Measurements from ENCODE around the gene ATP8B4. TPM values are rescaled to one million over a fixed set of nuclear protein-coding genes. Genes with fewer than 3 reads are reported as not detected.
"Not testable (repeated sequence)": the region's sequence is repeated elsewhere in the genome, so short reads cannot be mapped to it uniquely, and the experiment has no call there.

Gene ATP8B4
- total and polyA plus RNA-seq, 5 donors, result 3.0 to 11.7 (median 5.2) TPM

DNA sequence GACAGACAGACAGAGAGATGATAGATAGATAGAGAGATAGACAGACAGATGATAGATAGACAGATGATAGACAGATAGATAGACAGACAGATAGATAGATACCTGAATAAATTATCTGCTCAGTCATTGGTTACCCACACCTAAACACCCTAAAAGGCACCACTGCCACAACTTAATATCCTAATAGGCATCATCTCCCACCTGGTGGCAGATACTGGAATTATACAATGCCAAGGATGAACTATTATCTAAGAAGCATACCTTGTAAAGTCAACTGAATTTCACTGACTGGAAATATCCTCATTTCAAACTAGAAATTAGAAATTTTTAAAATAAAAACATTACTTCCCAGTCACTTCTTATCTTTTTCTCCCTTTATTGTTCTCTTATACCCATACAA lies 19.4 kb upstream of the ATP8B4 start:
- H3K9me3 ChIP-seq (ENCODE audit: control insufficient read depth, low read length), result no peaks in the 10 kb centered on the region
- intact Hi-C loops (cut with DNase I), result no loop called here
- DNase-seq (no peak), ATAC-seq (no peak)
- H3K4me3 ChIP-seq (ENCODE audit: low read length), result no peak overlapping the region
- no peaks in the 10 kb centered on the region for H3K4me1 ChIP-seq (ENCODE audit: control insufficient read depth, insufficient read depth, low read length)
- no peak overlapping the region for H3K27ac ChIP-seq (ENCODE audit: low read length)
- no peaks in the 10 kb centered on the region for H3K27me3 ChIP-seq (ENCODE audit: control insufficient read depth, insufficient read depth)

DNA sequence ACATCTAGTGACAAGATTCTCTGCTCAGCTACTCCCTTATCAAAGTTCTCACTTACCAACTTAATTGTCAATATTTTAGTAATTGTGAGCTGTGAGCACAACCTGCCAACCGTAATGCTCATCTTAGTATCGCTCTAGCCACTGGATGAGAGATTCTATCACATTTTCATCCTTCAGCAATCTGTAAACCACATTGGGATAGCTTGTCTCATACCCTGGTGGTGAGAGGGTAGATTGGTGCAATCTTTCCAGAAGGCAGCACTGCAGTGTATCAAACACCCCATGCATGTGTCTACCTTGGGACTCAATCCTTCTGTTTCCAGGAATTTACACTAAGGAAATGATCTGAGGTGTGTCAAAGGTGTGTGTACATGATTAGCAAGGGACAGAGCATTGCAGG lies 18.9 kb upstream of the ATP8B4 start:
- no peak for DNase-seq
- no peaks in the 10 kb centered on the region for H3K9me3 ChIP-seq (ENCODE audit: control insufficient read depth, low read length)
- no peak for ATAC-seq
- intact Hi-C loops (cut with DNase I), result no loop called here
- H3K27ac ChIP-seq (ENCODE audit: low read length), result no peak overlapping the region
- H3K4me3 ChIP-seq (ENCODE audit: low read length), result no peak overlapping the region
- H3K4me1 ChIP-seq (ENCODE audit: control insufficient read depth, insufficient read depth, low read length), result no peaks in the 10 kb centered on the region
- H3K27me3 ChIP-seq (ENCODE audit: control insufficient read depth, insufficient read depth), result no peaks in the 10 kb centered on the region
- WGBS, result 86% methylated on average over 2 of the region's 2 CpGs

DNA sequence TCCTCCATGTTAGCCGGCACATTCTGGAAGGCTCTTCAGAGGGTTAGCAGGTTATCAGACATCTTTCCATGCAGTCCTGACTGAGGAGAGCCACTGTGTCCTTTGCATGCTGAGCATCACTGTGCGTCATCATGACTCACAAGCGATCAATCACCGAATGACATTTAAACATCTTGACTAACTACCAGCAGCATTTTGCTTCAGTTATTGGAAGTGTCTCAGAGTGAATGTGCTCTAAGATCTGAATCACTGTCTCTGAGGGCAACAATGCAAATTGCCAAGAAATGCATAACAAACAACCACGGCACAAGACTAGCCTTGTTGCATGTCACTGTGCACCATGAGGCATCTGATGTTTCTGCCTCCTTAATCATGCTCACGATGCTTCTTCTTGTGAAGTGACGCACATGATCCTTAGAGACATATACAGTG lies 18.3 kb upstream of the ATP8B4 start:
- Histone ChIP-seq H3K27me3 (ENCODE audit: control insufficient read depth, insufficient read depth) (no peaks in the 10 kb centered on the region), H3K4me3 (ENCODE audit: low read length) (no peak overlapping the region), H3K27ac (ENCODE audit: low read length) (no peak overlapping the region), H3K4me1 (ENCODE audit: control insufficient read depth, insufficient read depth, low read length) (no peaks in the 10 kb centered on the region), H3K9me3 (ENCODE audit: control insufficient read depth, low read length) (no peaks in the 10 kb centered on the region)
- ATAC-seq (no peak), DNase-seq (no peak)
- intact Hi-C loops (cut with DNase I), result no loop called here
- WGBS, result 77% methylated on average over 7 of the region's 7 CpGs

DNA sequence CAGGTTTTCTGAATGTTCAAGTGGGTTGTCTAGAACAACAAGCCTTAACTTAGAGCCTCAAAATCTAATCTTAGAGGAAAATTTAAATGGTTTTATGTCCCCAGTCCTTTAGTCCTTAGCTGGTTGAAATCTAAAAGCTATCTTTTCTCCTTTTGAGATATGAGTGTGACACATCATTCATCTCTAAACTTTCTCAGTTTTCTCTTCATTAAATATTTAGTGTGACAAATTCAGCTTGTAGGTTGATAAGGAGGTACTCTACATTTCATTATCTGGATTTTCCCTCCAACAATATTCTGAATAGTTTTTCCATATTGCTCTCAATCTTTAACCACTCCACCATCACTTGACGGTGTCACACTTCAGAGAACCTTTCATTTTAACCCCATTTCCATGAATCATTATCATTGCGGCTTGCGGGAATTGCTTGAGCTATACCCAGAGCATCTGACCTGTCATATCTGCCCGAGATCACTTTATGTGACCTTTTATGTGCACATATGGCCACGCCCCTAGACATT lies 16.1 kb upstream of the ATP8B4 start:
- Histone ChIP-seq H3K27me3 (ENCODE audit: control insufficient read depth, insufficient read depth) (no peaks in the 10 kb centered on the region), H3K4me1 (ENCODE audit: control insufficient read depth, insufficient read depth, low read length) (no peaks in the 10 kb centered on the region), H3K27ac (ENCODE audit: low read length) (no peak overlapping the region), H3K4me3 (ENCODE audit: low read length) (no peak overlapping the region), H3K9me3 (ENCODE audit: control insufficient read depth, low read length) (no peaks in the 10 kb centered on the region)
- ATAC-seq (no peak), DNase-seq (no peak)
- intact Hi-C loops (cut with DNase I), result no loop called here
- 83% methylated on average over 5 of the region's 5 CpGs for WGBS

DNA sequence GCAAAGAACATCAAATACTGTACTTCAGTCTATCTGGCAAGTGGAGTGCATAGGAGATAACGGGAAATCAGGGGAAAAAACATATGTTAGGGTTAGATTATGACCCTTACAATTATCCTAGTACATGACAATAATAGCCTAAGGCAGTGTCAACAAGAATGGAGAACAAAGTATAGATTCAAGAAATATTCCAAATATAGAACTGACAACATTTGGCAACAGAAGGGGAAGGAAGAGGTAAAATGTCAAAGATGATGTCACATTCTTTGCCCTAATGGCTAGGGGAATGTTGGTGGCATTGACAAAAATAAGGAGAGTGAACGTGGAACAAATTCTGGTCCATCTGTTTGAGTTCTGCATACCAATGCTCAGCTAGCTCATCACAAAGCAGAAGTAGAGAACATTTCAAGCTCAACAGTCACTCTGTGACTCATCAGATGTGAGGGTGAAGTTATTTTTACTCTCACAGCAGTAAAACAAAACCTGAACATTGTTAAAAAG lies 15.5 kb upstream of the ATP8B4 start:
- ATAC-seq, result peak; percentile 70 to 80
- no peak overlapping the region for H3K27ac ChIP-seq (ENCODE audit: low read length)

DNA sequence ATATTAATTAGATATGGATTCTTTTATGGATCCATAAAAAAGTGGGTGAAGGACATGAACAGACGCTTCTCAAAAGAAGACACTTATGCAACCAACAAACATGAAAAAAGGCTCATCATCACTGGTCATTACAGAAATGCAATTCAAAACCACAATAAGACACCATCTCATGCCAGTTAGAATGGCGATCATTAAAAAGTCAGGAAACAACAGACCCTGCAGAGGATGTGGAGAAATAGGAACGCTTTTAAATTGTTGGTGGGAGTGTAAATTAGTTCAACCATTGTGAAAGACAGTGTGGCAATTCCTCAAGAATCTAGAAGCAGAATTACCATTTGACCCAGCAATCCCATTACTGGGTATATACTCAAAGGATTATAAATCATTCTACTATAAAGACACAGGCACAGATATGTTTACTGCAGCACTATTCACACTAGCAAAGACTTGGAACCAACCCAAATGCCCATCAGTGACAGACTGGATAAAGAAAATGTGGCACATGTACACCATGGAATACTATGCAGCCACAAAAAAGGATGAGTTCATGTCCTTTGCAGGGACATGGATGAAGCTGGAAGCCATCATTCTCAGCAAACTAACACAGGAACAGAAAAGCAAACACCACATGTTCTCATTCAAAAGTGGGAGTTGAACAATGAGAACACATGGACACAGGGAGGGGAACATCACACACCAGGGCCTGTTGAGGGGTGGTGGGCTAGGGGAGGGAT lies 13.4 kb upstream of the ATP8B4 start:
- H3K4me3 ChIP-seq (ENCODE audit: low read length); intact Hi-C loops (cut with DNase I); DNase-seq; H3K9me3 ChIP-seq (ENCODE audit: control insufficient read depth, low read length); H3K27me3 ChIP-seq (ENCODE audit: control insufficient read depth, insufficient read depth); H3K27ac ChIP-seq (ENCODE audit: low read length); H3K4me1 ChIP-seq (ENCODE audit: control insufficient read depth, insufficient read depth, low read length); ATAC-seq: not testable (repeated sequence)
- 81% methylated on average over 3 of the region's 3 CpGs for WGBS

More for the DNA sequence above, 15.5 kb upstream of the ATP8B4 start:
- intact Hi-C loops (cut with DNase I), result no loop called here
- no peak overlapping the region for H3K4me3 ChIP-seq (ENCODE audit: low read length)
- no peaks in the 10 kb centered on the region for H3K4me1 ChIP-seq (ENCODE audit: control insufficient read depth, insufficient read depth, low read length)
- no peak for DNase-seq
- 15% methylated on average over 2 of the region's 2 CpGs for WGBS
- H3K27me3 ChIP-seq (ENCODE audit: control insufficient read depth, insufficient read depth), result no peaks in the 10 kb centered on the region
- no peaks in the 10 kb centered on the region for H3K9me3 ChIP-seq (ENCODE audit: control insufficient read depth, low read length)

DNA sequence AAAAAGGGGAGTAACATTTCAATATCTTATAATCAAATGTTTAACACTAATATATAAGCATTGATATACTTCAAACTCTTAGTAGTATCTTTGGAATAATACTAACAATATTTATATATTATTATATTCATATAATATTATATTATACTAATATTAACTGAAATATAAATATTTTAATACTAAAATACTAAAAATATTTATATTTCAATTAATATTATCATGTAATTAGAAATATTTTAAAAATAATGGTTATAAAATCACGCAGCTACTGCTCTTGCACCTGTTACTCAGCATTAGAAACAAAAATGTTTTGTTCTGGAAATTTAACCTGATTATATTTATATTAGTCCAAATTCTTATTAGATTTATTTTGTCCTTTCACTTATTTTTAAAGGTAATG lies 12.6 kb upstream of the ATP8B4 start:
- intact Hi-C loops (cut with DNase I), result no loop called here
- no peak overlapping the region for H3K27ac ChIP-seq (ENCODE audit: low read length)
- H3K4me1 ChIP-seq (ENCODE audit: control insufficient read depth, insufficient read depth, low read length), result no peaks in the 10 kb centered on the region
- no peaks in the 10 kb centered on the region for H3K27me3 ChIP-seq (ENCODE audit: control insufficient read depth, insufficient read depth)
- ATAC-seq, result no peak
- DNase-seq, result no peak
- no peaks in the 10 kb centered on the region for H3K9me3 ChIP-seq (ENCODE audit: control insufficient read depth, low read length)
- no peak overlapping the region for H3K4me3 ChIP-seq (ENCODE audit: low read length)
- WGBS, result 97% methylated on average over 1 of the region's 1 CpG

DNA sequence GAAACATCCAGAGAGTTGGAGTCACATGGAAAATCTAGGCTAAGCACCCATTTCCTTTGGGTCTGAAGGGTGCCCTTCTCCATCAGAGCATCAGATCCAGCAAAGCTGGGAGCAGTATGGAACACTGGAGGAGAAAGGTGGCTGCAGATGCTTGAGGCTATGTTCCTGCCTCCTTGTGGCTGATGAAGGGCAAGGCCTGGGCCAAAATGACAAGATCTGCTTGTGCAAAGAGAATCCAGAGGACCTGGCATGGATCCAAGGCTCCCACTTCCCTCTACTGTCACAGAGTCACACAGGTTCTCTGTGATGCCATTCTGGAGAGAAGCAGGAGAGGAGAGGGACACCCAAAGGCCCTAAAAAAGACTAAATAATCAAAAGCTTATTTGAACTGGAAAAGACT lies 9.2 kb upstream of the ATP8B4 start:
- intact Hi-C loops (cut with DNase I), result no loop called here
- no peak for ATAC-seq
- Histone ChIP-seq H3K9me3 (ENCODE audit: control insufficient read depth, low read length) (no peaks in the 10 kb centered on the region), H3K27me3 (ENCODE audit: control insufficient read depth, insufficient read depth) (no peaks in the 10 kb centered on the region), H3K4me1 (ENCODE audit: control insufficient read depth, insufficient read depth, low read length) (no peaks in the 10 kb centered on the region), H3K4me3 (ENCODE audit: low read length) (no peak overlapping the region), H3K27ac (ENCODE audit: low read length) (no peak overlapping the region)
- DNase-seq, result peak; percentile 62 to 82 (median 74)

DNA sequence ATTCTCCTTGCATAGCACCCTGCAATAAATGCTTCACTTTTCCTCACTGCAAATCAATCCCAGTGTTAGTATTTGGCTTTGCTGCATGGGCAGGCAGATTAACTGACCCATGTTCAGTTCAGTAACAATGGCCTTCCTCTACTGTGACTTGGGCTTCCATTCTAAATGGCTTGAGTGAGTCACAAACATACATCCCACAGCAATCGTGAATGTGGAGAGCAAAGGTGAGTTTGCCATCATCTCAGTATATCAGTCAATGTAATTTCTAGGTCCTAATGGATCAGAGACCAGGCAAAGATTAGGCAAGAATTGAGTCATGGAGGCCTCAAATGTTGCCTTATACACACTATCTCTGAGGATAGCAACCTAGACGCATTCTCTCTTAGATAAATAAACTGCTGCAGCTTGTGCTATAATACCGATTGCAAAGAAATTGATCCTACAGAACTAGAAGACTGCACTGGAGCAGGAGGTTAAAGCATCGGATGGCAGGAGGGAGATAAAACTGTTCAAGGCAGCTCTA lies 8.3 kb upstream of the ATP8B4 start:
- no peak overlapping the region for H3K27ac ChIP-seq (ENCODE audit: low read length)
- H3K4me1 ChIP-seq (ENCODE audit: control insufficient read depth, insufficient read depth, low read length), result no peaks in the 10 kb centered on the region
- no peak overlapping the region for H3K4me3 ChIP-seq (ENCODE audit: low read length)
- DNase-seq, result no peak
- ATAC-seq, result no peak
- H3K9me3 ChIP-seq (ENCODE audit: control insufficient read depth, low read length), result no peaks in the 10 kb centered on the region
- H3K27me3 ChIP-seq (ENCODE audit: control insufficient read depth, insufficient read depth), result no peaks in the 10 kb centered on the region
- intact Hi-C loops (cut with DNase I), result no loop called here
- 92% methylated on average over 4 of the region's 4 CpGs for WGBS

DNA sequence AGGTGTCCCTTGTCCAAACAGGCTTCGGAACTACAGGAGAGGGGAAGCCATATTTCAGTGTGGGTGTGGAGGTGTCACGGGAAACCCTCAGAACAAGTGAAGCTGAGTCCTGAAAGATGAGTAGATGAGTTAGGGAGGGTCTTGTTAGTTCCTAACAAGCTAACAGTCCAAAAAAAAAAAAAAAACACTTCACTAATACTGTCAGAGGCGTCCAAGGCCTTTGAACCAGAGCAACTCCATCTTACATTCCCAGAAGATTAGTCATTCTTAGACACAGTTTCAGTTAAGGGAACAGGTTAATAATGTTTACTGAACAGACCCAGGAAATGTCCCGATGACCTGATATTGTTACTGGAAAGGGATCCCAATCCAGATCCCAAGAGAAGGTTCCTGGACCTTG lies 7.0 kb upstream of the ATP8B4 start:
- no peak overlapping the region for H3K27ac ChIP-seq (ENCODE audit: low read length)
- intact Hi-C loops (cut with DNase I), result no loop called here
- no peaks in the 10 kb centered on the region for H3K9me3 ChIP-seq (ENCODE audit: control insufficient read depth, low read length)
- H3K4me3 ChIP-seq (ENCODE audit: low read length), result no peak overlapping the region
- H3K4me1 ChIP-seq (ENCODE audit: control insufficient read depth, insufficient read depth, low read length), result no peaks in the 10 kb centered on the region
- H3K27me3 ChIP-seq (ENCODE audit: control insufficient read depth, insufficient read depth), result no peaks in the 10 kb centered on the region
- ATAC-seq, result no peak
- DNase-seq, result no peak
- WGBS, result 79% methylated on average over 4 of the region's 4 CpGs

DNA sequence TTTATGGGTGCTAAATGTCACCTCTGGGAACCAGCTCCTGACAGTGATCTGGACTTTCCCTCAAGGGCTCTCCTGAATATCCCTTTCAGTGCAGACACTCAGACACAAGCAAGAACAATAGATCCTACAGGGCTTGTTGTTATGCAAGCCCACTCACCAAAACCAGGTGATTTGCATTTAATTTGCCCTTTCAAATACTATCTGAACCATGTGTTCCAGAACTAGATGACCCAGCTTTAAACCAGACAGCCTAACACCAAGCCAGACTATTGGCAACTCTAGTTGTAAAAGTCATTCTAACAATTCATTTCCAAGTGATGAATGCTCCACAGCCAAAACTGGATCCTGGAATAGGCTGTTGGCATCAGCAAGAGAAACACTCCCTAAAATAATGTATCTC lies 5.6 kb upstream of the ATP8B4 start:
- DNase-seq, result no peak
- intact Hi-C loops (cut with DNase I), result no loop called here
- peak in 1 of 2 donors; percentile 45 for ATAC-seq

More for the DNA sequence above, 5.6 kb upstream of the ATP8B4 start:
- no peaks in the 10 kb centered on the region for H3K27me3 ChIP-seq (ENCODE audit: control insufficient read depth, insufficient read depth)
- no peak overlapping the region for H3K27ac ChIP-seq (ENCODE audit: low read length)
- H3K4me1 ChIP-seq (ENCODE audit: control insufficient read depth, insufficient read depth, low read length), result no peaks in the 10 kb centered on the region
- no peak overlapping the region for H3K4me3 ChIP-seq (ENCODE audit: low read length)
- H3K9me3 ChIP-seq (ENCODE audit: control insufficient read depth, low read length), result no peaks in the 10 kb centered on the region

All from right cardiac atrium (tissue), 5 donors.